Muscle of arm (tissue), 12 donors: ENCODE results near the gene VSIG2. TPM values are rescaled to one million over a fixed set of nuclear protein-coding genes. Genes with fewer than 3 reads are reported as not detected.

ENCODE experiments used
- DNase-seq: peaks from one replicate; pipeline ENCODE4 v3.0.0-alpha.2; 2013
- polyA plus RNA-seq, 12 donors: library from polyadenylated mRNA; unstranded; fragments of 120-200 nt; gene quantifications; one replicate each; pipeline ENCODE4 v1.2.1, GENCODE V29; 2013; ENCODE audit not compliant: insufficient read length in 12 of 12

VSIG2 gene
- polyA plus RNA-seq, 12 donors, result 0.60 to 2.8 (median 1.4) TPM; not detected in 2

DNA sequence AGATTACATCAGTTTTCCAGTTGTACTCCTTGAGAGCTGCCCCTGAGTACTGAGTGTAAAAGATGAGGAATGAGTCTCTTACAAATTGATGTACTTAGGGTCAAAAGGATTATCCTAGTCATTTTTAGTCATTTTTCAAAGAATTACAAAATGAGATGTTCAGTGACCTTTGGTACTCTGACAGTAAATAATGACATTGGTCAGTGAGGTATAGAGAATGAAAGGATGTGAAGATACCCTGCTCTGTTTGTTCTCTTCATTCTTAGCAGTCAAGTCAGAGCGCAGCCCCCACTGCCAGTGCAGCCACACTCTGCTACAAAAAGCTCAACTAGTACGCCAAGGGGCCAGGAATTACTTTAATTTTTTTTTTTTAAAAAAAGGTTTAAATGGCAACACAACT, 14.1 kb upstream of the VSIG2 start:
- no peak for DNase-seq

DNA sequence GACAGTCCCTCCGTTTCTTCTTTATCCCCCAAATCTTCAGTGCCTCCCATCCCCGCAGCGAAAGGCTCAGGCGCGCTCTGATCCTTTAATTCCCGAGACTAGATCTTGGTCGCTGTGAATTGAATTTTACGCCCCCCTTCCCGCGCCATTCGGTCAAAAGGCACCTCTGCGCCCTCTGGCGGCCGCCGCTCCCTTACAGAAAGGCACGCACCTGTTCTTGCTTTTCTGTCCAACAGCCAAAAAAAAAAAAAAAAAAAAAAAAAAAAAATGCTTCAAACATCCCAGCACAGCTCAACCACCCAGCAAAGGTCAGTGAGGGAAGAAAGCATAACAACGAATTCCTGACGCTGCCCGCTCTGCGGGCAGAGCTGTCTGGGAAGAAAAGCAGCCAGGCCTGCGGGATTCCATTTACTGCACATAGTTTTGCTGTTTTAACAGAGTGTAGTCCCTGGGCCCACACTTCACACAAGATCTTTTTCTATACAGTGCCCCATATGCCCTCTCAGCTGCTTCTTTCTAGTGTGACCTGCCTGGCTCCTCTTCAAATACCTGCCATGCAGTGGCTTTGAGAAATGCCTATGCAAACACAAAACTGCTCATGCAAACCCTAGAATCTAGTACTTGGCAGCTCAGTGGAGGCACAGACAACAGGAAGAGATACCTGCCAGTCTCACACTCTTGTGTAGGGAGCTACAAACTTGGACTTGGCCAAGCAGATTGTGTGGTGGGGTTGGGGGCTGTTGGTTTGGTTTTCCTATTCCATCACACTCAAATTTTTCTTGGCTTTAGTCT, 11.3 kb upstream of the VSIG2 start:
- peak; percentile 83 for DNase-seq

DNA sequence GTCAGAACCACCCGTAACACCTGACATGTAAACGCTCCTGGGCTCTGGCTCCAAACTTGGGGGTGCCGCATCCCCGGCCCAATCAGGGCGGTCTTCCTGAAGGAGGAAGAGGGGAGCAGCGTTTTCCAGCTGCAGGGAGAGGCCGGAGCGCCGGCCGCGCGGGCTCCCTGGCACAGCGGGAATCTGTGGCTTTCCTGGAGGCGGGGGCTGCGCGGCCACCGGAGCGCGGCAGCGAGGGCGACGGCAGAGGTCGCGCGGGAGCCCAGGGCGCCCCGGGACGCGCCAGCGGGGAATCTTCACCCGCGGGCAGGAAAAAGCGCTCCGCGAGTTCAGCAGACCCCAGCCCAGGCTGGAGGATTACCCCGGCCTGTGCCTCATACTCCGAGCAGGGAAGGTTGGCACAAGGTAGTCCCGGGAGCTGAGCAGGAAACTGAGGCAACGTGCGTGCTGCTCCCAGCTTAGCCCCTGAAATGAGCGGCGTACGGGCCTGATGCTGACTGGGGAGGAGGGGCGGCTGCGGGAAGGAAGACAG, 10.6 kb upstream of the VSIG2 start:
- no peak for DNase-seq

GRCh38 chr11:124762105-124762623, 10.1 kb upstream of the VSIG2 start, which contains the start of gene ESAM:
Gene ESAM (minus strand): TSS chr11:124762290. CDS start chr11:124762154, 136 bp downstream.
- DNase-seq, result no peak

DNA sequence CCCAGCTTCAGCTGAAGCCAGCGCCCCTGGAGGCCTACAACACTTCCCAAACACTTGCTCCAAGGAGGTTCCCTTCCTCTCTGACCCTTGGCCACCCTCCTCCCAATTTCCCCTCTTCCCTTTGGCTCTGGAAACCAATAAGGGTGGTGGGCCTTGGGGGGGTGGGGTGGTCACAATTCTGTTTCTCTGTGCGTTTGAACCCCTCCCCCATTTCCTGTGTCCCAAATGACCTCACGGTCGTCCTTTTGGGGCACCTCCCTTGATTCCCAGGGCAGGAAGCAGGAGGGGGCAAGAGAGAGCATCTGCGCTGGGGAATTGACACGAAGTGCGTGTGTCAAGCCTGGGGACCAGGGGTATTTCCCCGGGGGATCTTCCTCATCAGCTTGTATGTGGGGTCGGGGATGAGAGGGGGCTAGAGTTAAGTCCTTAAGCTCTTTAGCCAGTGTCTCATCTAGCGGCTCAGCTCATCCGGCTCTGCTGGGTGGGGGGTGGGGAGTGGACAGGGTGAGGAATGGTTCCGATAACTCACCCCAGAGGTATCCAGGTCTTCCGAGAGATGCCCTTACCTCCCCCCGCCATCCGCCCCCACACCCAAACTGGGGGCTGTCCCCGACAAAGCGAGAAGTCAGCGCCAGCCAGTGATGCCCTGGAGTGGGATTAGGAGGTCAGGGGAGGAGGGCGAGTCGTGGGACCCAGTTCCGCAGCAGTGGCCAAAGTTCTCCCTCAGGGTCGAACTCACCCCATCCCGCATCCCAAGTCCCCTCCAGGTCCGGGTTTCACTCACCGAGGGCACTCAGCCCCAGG, 9.4 kb upstream of the VSIG2 start:
- DNase-seq, result no peak

DNA sequence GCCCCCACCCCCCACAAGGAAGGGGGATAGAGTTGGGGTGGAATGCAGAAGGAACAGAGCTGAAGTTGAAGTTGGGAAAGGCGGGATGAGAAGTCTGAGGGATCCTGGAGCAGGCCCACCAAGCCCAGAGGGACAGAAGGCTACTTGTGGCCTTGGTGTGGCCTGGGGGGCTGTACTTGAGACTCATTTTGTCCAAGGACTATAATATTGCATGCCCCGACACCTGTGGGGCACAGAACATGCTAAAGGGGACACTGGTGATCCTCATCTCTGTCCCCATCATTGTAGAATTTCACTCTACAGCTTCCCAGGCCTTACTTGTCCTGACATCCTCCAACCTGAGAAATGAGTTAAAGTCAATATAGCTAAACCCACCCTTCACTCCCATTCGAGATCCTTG, 8.8 kb upstream of the VSIG2 start:
- DNase-seq, result no peak

DNA sequence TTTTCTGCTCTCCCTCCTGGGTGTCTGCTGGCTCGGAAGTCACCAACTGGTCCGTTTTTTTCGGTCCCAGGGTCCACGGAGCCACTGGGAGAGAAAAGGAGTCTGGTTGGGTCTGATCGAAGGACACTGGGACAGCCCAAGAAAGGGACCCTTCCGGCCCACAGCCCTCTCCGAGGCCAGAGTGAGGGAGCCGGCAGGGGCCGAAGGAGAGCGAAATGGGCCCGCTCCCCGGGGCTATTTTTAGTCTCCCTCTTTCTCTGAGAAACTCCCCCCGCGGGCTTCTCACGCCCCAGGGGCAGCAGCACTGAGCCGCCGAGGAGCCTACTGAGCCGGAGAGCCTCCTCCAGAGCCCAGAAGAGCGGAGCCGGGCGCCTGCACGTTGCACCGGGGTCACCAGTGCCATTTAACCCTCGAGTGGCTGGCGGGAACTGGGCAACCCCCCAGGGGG, 8.2 kb upstream of the VSIG2 start:
- no peak for DNase-seq

GRCh38 chr11:124759266-124760204, 7.5 kb upstream of the VSIG2 start:
- no peak for DNase-seq

DNA sequence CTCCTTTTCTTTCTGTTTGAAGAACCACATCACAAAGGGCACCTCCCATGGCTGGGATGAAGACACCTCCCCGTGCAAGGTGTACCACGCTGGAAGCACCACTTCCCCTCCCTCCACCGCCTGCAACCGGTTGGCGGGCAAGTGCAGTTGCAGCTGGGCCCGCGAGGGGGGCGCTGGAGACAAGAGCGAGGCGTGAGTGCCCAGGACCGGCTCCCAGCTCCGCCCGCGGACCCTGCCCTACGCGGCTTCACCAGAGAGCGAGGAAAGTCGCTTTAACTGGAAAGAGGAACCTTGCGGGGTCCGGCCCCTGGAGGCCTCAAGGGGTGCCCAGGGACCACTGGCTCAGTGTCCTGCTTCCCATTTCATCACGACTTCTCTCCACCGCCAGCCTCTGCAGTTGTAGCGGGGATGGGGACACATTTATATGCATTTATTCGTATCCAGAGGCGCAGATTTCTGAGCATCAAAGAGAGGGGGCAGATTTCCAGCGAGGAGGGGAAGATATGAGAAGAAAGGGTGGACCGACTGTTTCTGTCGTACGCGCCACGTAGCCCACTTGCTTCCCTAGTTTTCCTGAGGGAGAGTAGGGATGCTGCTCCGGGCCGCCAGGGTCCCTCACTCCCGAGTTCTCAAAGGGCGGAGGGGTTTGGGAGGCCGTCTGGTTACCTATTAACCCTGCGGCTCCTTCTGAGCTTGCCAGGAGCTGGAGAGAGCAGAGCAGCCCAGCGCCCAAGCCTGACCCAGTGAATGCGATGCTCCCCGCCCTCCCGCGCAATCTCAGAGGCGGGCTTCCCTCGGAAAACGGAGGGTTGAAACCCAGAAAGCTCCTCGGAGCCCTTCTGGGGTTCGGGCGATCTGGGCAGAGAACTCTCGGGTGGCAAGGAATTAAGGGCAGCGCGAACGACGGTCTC, 6.6 kb upstream of the VSIG2 start:
- peak; percentile 46 for DNase-seq

- DNase-seq, result no peak
These were observed 5.3 kb upstream of the VSIG2 start for GRCh38 chr11:124757320-124757719.

DNA sequence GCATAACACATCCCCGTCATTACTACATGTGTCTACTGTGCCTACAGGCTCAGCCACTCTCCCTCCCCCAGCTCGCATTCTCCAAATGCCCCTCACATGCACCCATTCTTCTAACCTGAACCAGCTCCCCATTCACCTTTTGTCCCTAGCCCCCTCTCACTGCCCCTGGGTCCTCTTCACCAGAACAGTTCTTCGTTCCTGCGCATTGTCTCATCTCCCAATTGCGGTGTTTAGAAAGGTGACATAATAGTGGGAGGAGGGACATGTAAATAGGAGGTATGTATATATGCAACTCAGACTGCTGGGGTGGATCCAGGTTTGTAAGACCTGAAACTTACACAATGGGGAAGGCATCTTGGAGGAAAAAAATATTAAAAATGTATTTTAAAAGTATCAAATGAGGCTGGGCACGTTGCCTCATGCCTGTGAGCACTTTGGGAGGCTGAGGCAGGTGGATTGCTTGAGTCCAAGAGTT, 4.7 kb upstream of the VSIG2 start:
- DNase-seq, result no peak

DNA sequence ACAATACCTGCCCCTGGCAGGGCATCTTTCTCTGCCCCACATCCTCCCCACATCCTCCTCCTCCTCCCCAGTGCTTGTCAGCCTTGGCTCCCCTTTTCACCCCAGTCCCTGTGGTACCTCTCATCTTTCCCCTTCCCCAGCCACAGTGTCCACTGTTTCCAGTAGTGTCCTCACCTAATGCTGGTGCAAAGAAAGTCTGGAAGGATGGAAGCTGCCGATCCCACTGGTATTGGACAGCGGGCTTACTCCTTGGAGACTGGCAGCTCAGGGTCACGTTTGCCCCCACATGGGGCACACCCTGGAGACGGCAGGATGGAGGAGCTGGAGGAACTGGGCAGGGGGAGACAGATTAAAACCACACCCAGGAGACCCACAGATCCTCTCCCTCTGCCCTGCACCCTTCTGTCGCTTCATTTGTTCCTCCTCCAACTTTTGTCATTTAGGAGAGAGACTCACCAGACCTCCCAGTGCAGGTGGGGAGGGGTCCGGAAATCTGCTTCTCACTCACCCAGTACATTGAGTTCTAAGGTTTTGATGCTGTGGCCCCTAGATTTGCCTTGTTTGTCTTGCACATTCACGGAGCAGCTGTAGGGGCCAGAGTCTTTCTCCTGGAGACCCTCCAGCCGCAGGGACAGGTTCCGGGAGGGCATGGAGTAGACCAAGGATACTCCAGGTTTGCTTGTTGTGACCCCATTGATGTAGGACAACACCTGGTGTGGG, 4.1 kb upstream of the VSIG2 start:
- no peak for DNase-seq

DNA sequence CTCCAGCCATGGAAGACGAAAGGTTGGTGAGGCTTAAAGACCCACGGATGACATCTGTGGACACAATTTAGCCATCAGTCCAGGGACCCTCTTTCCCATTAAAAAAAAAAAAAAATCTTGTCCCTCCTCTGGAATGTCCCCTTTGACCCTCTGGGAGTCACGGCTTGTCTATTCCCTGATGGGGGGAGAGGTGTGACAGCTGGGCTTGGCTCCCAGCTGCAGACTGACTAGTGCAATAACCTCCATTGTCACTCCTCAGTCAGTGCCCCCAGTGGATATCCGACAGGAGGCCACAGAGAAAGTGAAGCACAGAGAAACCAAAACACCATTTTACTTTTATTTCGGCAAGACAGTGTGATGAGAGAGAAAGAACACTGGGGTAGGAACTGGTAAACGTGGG, 2.7 kb upstream of the VSIG2 start:
- DNase-seq, result no peak

DNA sequence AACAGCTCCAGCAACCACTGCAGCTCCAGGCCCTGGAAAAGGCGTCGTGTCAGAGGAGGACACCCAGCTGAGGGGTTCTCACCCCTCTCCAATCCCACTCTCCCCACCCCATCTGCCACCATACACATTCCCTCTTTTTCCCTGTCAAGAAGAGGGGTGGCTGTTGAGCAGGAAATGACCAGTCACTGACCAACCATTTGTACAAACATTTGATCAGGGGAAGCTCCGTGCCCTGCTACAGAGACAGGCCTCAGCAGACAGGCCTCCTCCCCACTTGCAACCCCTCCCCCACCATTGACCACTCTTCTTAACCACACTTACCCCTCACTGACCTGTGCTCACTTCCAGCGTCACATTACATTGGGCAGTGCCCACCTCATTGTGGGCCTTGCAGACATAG, 2.3 kb upstream of the VSIG2 start:
- DNase-seq, result no peak

DNA sequence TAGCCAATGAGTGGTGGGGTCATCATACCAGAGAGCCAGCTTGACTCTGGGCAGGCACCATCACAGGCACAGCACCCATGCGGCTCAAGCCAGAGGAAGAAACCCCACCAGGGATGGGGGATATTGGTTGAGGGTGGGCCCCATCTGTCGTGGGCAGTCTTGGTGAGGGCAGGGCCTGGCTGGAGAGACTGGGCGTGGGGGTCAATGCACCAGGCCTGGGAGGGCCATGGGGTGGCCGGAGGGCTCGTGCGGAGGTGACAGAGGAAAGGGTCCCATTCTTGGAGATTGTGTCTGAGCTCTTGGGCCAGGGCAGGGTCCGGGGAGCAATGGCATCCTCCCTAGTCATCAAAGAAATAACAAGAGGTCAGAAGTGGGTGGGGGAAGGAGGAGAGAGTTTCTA, 1.6 kb upstream of the VSIG2 start:
- DNase-seq, result no peak

GRCh38 chr11:124753205-124753604, 1.1 kb upstream of the VSIG2 start:
- DNase-seq, result no peak

DNA sequence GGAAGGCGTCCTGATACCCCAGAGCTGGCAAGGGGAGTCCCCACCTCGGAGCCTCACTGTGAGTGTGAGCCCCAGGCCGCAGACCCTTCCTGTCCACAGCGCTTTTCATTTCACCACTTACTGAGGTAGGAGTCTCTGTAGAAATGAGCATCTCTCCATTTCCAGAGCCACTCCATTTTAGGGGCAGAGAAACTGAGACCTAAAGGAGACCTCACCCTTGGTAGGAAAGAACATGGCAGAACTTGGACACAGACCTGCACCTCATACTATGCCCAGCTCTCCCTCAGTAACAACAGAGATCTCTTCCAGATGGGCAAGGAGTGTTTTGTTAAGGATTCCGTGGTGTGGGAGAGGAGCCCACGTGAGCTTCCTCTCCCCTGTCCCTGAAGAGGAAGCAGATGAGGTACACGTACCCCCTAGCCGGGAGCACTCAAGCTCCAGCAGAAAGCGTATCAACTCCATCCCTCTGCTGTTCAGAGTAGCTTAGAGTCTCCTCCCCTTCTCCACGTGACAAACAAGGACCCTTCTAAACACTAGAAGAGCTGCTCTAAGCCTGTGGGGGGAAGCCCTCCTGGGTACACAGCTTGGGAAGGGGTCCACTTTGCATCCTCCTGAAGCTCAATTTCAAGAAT, 532 bp upstream of the VSIG2 start:
- DNase-seq, result no peak

- DNase-seq, result no peak
These were observed 689 bp downstream of the VSIG2 start for GRCh38 chr11:124751391-124751740.

DNA sequence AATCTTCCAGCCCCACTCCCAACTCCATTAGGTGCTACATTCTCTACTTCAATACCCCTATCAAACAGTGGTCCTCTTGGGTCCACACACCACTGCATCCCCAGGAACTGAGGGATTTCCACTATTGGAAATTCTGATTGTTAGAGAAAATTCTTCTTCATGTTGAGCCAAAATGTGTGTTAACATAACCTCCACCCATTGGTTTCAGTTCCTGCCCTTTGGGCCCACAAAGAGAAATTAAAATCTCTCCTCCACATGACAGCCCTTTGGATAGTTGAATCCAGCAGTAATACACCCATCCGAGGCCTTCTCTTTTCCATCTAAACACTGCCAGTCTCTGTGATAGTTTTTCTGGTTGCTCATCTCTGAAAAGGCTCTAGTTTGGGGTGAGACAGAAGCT, 2.1 kb downstream of the VSIG2 start:
- DNase-seq, result no peak
